Mucosa of descending colon (tissue), 3 donors: ENCODE results near the gene PCDHB14. TPM values are rescaled to one million over a fixed set of nuclear protein-coding genes. Genes with fewer than 3 reads are reported as not detected.
A peak's percentile ranks its signal among the peaks of the same experiment; 100 is the strongest.
"Not testable (repeated sequence)": the region's sequence is repeated elsewhere in the genome, so short reads cannot be mapped to it uniquely, and the experiment has no call there.

Source experiments
- ATAC-seq: fragments of 200-7000 bp; cut with Tn5 transposase; one replicate; pipeline ENCODE4 v1.9.1; 2020; ENCODE audit warnings: mild to moderate bottlenecking, moderate library complexity
- DNase-seq, 3 donors: peaks; one replicate each; pipeline ENCODE4 v3.0.0-alpha.2; 2020
- H3K36me3 ChIP-seq: fragments of 200-600 bp; one replicate; pipeline ENCODE4 v1.8.0; 2021; ENCODE audit warnings: low read depth, mild to moderate bottlenecking
- H3K4me1 ChIP-seq: fragments of 200-600 bp; one replicate; pipeline ENCODE4 v1.8.0; 2021; ENCODE audit warnings: low read depth, mild to moderate bottlenecking
- H3K4me3 ChIP-seq: fragments of 200-600 bp; one replicate; pipeline ENCODE4 v1.8.0; 2021; ENCODE audit warnings: mild to moderate bottlenecking
- H3K9me3 ChIP-seq: fragments of 200-600 bp; one replicate; pipeline ENCODE4 v1.8.0; 2021; ENCODE audit warnings: mild to moderate bottlenecking
- intact Hi-C, 2 donors: fragments of 100-400 bp; cut with DNase I in 1 of 2; cut with micrococcal nuclease in 1 of 2; formaldehyde crosslinking; loops; one replicate each; pipeline versions ENCODE4 v1.11.0 to v1.11.1; 2022; cut with DNase I, micrococcal nuclease
- total RNA-seq, 3 donors: library from RNA; stranded (reverse); fragmentation: NEBNext Ultra II Directional in 2 of 3; extraction: Animal tissue kit (Norgen Biotek cat#: 25700) in 2 of 3; gene quantifications; one replicate each; pipeline versions ENCODE4 v1.2.1 to v1.2.4, GENCODE V29; 2021 to 2023
- TF ChIP-seq, protein P1 (sequence below): fragments of 200-600 bp; IDR thresholded peaks from one replicate; pipeline ENCODE4 v1.8.0; 2022; ENCODE audit warnings: antibody characterized with exemption, mild to moderate bottlenecking
- donor health status: DM: no; HTN: no; CAD: no; lungs with moderate emphysema.
- donor health status: DM: no; HTN: no; CAD: no.
- donor health status: DM: no; HTN: yes; CAD: no.

PCDHB14 gene
- total RNA-seq, 3 donors from 2014 or later, result 0.98 to 6.1 (median 2.0) TPM

DNA sequence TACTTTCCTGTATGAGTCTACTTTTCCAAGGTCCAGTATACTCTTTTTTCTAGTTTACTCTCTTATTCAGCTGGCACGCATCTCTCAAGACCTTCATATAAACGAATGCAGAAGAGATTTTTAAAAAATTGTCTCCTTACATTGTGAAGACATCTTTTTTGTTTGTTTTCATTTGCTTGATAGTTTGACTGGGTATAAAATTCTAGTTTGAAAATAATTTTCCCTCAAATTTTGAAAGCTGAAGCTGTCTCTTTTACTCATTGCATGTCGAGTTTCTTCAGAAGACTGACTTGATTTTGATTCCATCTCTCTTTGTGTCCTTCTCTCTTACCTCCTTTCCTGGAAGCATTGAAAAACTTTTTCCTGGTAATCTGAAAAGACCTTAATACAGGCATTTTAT, 26.8 kb upstream of the PCDHB14 start:
- ATAC-seq (no peak), DNase-seq (no peak)
- H3K36me3 ChIP-seq, result no peaks in the 10 kb centered on the region
- TF ChIP-seq, protein P1, sequence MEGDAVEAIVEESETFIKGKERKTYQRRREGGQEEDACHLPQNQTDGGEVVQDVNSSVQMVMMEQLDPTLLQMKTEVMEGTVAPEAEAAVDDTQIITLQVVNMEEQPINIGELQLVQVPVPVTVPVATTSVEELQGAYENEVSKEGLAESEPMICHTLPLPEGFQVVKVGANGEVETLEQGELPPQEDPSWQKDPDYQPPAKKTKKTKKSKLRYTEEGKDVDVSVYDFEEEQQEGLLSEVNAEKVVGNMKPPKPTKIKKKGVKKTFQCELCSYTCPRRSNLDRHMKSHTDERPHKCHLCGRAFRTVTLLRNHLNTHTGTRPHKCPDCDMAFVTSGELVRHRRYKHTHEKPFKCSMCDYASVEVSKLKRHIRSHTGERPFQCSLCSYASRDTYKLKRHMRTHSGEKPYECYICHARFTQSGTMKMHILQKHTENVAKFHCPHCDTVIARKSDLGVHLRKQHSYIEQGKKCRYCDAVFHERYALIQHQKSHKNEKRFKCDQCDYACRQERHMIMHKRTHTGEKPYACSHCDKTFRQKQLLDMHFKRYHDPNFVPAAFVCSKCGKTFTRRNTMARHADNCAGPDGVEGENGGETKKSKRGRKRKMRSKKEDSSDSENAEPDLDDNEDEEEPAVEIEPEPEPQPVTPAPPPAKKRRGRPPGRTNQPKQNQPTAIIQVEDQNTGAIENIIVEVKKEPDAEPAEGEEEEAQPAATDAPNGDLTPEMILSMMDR, result no peak
- intact Hi-C loops, result no loop called here
- H3K4me3 ChIP-seq, result no peak overlapping the region
- peaks cover 53% of the 10 kb centered on the region for H3K9me3 ChIP-seq
- H3K4me1 ChIP-seq, result no peaks in the 10 kb centered on the region

DNA sequence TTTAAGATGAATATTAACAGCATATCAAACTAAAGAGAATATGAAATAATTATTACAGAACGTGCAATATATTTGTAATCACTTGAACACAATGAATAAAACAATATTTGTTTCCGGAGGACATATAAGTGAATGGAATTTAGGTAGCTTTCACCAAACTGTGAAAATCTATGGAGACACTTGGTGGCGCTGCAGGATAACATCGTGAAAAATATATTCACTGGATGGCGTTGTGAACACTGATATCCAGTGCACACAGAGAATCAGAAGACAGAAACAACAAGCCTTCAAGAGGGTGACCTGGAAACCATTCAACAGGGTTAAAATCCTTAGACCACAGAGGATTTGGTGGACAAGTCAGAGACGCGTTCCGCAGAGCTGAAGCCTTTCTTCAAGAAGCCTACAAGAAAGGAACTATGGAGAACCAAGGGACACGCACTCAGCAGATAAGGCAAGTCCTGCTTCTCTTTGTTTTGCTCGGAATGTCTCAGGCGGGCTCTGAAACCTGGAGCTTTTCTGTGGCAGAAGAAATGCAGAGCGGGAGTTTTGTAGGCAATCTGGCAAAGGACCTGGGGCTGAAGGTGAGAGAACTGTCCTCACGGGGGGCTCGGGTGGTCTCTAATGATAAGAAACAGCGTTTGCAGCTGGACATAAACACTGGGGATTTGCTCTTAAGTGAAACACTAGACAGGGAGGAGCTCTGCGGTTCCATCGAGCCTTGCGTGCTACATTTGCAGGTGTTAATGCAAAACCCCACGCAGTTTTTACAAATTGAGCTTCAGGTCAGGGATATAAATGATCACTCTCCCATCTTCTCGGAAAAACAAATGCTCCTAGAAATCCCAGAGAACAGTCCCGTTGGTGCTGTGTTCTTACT, 23.5 kb upstream of the PCDHB14 start, which contains the start of gene PCDHB11:
Gene PCDHB11, plus strand, starts transcription at position 269 of the 877 bp plus-strand sequence. Its CDS starts 148 bp downstream, at position 417.
- Histone ChIP-seq H3K4me3 (no peak within 1 kb of the TSS), H3K9me3 (peaks cover 62% of the 10 kb centered on the region), H3K36me3 (no peaks in the 10 kb centered on the region), H3K4me1 (no peaks in the 10 kb centered on the region)
- DNase-seq (peak in 1 of 3 donors; percentile 11), ATAC-seq (no peak)
- intact Hi-C loops, result no loop called here
- TF ChIP-seq, protein P1, result no peak

DNA sequence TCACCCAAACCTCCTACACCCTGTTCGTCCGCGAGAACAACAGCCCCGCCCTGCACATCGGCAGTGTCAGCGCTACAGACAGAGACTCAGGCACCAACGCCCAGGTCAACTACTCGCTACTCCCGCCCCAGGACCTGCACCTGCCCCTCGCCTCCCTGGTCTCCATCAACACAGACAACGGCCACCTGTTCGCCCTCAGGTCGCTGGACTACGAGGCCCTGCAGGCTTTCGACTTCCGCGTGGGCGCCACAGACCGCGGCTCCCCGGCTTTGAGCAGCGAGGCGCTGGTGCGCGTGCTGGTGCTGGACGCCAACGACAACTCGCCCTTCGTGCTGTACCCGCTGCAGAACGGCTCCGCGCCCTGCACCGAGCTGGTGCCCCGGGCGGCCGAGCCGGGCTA, 22.0 kb upstream of the PCDHB14 start:
- H3K9me3 ChIP-seq, result peaks cover 55% of the 10 kb centered on the region
- H3K4me1 ChIP-seq, ATAC-seq, H3K36me3 ChIP-seq, H3K4me3 ChIP-seq, DNase-seq, intact Hi-C loops: not testable (repeated sequence)

DNA sequence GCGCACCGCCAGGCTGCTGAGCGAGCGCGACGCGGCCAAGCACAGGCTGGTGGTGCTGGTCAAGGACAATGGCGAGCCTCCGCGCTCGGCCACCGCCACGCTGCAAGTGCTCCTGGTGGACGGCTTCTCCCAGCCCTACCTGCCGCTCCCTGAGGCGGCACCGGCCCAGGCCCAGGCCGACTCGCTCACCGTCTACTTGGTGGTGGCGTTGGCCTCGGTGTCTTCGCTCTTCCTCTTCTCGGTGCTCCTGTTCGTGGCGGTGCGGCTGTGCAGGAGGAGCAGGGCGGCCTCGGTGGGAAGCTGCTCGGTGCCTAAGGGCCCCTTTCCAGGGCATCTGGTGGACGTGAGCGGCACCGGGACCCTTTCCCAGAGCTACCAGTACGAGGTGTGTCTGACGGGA, 21.5 kb upstream of the PCDHB14 start:
- H3K4me3 ChIP-seq, H3K36me3 ChIP-seq, H3K4me1 ChIP-seq, intact Hi-C loops, DNase-seq, ATAC-seq: not testable (repeated sequence)
- peaks cover 50% of the 10 kb centered on the region for H3K9me3 ChIP-seq

DNA sequence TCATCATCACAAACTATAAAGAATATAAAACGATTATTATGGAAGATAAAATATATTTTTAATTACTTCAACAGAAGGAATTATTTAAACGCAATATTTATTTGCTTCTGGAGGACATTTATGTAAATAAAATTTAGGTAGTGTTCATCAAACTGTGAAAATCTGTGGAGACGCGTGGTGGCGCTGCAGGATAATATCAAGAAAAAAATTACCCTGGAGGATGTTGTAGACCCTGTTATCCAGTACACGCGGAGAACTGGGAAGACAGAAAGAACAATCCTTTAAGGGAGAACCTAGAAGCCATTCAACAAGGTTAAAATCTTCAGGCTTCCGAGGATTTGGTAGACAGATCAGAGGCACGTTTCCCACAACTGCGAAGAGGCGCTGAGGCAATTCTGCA, 14.7 kb upstream of the PCDHB14 start, which contains the start of gene PCDHB12:
Gene PCDHB12, plus strand, starts transcription at position 242 of the 400 bp plus-strand sequence. CDS start 189 bp downstream, outside the sequence.
- DNase-seq (peak in 1 of 3 donors; percentile 4), ATAC-seq (no peak)
- no peaks in the 10 kb centered on the region for H3K4me1 ChIP-seq
- TF ChIP-seq, protein P1, result no peak
- intact Hi-C loops, result no loop called here
- H3K9me3 ChIP-seq, result peaks cover 24% of the 10 kb centered on the region
- no peaks in the 10 kb centered on the region for H3K36me3 ChIP-seq
- H3K4me3 ChIP-seq, result no peak within 1 kb of the TSS

DNA sequence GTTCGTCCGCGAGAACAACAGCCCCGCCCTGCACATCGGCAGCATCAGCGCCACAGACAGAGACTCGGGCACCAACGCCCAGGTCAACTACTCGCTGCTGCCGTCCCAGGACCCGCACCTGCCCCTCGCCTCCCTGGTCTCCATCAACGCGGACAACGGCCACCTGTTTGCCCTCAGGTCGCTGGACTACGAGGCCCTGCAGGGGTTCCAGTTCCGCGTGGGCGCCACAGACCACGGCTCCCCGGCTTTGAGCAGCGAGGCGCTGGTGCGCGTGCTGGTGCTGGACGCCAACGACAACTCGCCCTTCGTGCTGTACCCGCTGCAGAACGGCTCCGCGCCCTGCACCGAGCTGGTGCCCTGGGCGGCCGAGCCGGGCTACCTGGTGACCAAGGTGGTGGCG, 12.9 kb upstream of the PCDHB14 start:
- H3K4me1 ChIP-seq, DNase-seq, ATAC-seq, intact Hi-C loops, H3K36me3 ChIP-seq, H3K4me3 ChIP-seq: not testable (repeated sequence)
- H3K9me3 ChIP-seq, result peaks cover 25% of the 10 kb centered on the region

DNA sequence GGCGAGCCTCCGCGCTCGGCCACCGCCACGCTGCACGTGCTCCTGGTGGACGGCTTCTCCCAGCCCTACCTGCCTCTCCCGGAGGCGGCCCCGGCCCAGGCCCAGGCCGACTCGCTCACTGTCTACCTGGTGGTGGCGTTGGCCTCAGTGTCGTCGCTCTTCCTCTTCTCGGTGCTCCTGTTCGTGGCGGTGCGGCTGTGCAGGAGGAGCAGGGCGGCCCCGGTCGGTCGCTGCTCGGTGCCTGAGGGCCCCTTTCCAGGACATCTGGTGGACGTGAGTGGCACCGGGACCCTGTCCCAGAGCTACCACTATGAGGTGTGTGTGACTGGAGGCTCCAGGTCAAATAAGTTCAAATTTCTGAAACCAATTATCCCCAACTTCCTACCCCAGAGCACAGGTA, 12.3 kb upstream of the PCDHB14 start:
- peaks cover 28% of the 10 kb centered on the region for H3K9me3 ChIP-seq
- H3K4me3 ChIP-seq, intact Hi-C loops, H3K36me3 ChIP-seq, DNase-seq, H3K4me1 ChIP-seq, ATAC-seq: not testable (repeated sequence)

DNA sequence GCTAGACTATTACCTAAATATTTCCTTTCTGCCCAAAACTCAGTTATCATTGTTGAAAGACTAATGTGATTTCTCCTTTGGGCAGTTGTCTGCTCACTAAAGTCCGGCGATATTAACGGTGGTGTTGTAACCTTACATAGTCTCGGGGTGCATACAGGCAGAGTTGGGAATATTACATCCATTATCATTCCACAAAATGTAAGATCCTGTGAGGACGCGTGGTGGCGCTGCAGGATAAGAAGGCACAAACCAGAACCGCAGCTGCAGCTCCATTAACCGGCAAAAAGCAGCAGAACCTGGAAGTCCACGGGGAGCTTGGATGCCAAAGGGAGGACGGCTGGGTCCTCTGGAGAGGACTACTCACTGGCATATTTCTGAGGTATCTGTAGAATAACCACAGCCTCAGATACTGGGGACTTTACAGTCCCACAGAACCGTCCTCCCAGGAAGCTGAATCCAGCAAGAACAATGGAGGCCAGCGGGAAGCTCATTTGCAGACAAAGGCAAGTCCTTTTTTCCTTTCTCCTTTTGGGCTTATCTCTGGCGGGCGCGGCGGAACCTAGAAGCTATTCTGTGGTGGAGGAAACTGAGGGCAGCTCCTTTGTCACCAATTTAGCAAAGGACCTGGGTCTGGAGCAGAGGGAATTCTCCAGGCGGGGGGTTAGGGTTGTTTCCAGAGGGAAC, 9.3 kb upstream of the PCDHB14 start, which contains the start of gene PCDHB13:
Gene PCDHB13, plus strand, starts transcription at position 264 of the 684 bp plus-strand sequence. Its CDS starts 205 bp downstream, at position 469.
- peak in 2 of 3 donors; percentile 46 to 64 for DNase-seq
- ATAC-seq, result peak; percentile 67
- H3K9me3 ChIP-seq, result peaks cover 52% of the 10 kb centered on the region

DNA sequence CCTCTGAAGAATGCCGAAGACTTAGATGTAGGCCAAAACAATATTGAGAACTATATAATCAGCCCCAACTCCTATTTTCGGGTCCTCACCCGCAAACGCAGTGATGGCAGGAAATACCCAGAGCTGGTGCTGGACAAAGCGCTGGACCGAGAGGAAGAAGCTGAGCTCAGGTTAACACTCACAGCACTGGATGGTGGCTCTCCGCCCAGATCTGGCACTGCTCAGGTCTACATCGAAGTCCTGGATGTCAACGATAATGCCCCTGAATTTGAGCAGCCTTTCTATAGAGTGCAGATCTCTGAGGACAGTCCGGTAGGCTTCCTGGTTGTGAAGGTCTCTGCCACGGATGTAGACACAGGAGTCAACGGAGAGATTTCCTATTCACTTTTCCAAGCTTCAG, 8.6 kb upstream of the PCDHB14 start:
- H3K9me3 ChIP-seq, result peaks cover 53% of the 10 kb centered on the region
- H3K36me3 ChIP-seq, H3K4me1 ChIP-seq, intact Hi-C loops, ATAC-seq, DNase-seq, H3K4me3 ChIP-seq: not testable (repeated sequence)

More for the DNA sequence above, 9.3 kb upstream of the PCDHB14 start, which contains the start of gene PCDHB13:
- H3K36me3 ChIP-seq, intact Hi-C loops, H3K4me3 ChIP-seq, H3K4me1 ChIP-seq: not testable (repeated sequence)

DNA sequence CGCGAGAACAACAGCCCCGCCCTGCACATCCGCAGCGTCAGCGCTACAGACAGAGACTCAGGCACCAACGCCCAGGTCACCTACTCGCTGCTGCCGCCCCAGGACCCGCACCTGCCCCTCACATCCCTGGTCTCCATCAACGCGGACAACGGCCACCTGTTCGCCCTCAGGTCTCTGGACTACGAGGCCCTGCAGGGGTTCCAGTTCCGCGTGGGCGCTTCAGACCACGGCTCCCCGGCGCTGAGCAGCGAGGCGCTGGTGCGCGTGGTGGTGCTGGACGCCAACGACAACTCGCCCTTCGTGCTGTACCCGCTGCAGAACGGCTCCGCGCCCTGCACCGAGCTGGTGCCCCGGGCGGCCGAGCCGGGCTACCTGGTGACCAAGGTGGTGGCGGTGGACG, 7.6 kb upstream of the PCDHB14 start:
- peaks cover 56% of the 10 kb centered on the region for H3K9me3 ChIP-seq
- H3K4me1 ChIP-seq, H3K4me3 ChIP-seq, DNase-seq, ATAC-seq, intact Hi-C loops, H3K36me3 ChIP-seq: not testable (repeated sequence)
